Uterus (tissue), 2 donors: Measurements from ENCODE around the gene LHX4.

Experiments
- POLR2A ChIP-seq, 2 donors: fragments of 450-650 bp; IDR thresholded peaks; one replicate each; pipeline ENCODE4 v1.6.1; 2016; ENCODE audit warnings: antibody characterized with exemption in 2 of 2, mild to moderate bottlenecking in 1 of 2, moderate library complexity in 1 of 2
- TF ChIP-seq, protein P1 (sequence below), 4 experiments: fragments of 200-600 bp in 2 of 4; fragments of 450-650 bp in 2 of 4; sonication (generic) in 2 of 4; IDR thresholded peaks; one replicate each; pipeline ENCODE4 v1.5.1; 2016 to 2019; ENCODE audit warnings: antibody characterized with exemption in 4 of 4, mild to moderate bottlenecking in 2 of 4, moderate library complexity in 1 of 4

- TF ChIP-seq, protein P1, sequence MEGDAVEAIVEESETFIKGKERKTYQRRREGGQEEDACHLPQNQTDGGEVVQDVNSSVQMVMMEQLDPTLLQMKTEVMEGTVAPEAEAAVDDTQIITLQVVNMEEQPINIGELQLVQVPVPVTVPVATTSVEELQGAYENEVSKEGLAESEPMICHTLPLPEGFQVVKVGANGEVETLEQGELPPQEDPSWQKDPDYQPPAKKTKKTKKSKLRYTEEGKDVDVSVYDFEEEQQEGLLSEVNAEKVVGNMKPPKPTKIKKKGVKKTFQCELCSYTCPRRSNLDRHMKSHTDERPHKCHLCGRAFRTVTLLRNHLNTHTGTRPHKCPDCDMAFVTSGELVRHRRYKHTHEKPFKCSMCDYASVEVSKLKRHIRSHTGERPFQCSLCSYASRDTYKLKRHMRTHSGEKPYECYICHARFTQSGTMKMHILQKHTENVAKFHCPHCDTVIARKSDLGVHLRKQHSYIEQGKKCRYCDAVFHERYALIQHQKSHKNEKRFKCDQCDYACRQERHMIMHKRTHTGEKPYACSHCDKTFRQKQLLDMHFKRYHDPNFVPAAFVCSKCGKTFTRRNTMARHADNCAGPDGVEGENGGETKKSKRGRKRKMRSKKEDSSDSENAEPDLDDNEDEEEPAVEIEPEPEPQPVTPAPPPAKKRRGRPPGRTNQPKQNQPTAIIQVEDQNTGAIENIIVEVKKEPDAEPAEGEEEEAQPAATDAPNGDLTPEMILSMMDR (IDR thresholded peaks at IDR 0.05), result no peak
- no peak for TF ChIP-seq POLR2A (IDR thresholded peaks at IDR 0.05)
Observed at GRCh38 chr1:180215856-180216625, 14.0 kb upstream of the LHX4 start.
